ENCODE measurements around the gene FERD3L.

FERD3L gene

DNA sequence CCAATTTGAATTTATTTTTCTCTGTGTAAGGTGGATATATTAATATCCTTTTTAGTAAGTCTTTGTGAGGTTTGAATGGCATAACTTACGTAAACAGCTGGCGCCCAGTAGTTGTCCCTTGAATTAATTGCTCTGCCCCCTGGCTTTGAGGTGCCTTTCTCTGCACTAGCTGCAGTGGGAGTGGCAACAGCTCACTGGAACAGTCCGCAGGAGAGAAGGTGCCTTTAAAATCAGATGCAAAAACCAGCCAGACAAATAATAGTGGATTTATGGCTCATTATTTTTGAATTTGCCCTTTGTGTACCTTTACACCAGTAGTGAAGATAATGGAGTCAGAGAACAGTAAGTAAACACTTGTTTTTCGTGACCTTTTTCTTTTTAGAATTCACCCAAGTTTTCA is 11.8 kb downstream of the FERD3L start:
- no peak for TF ChIP-seq JUND (IDR thresholded peaks at IDR 0.05; ENCODE audit: low read depth)
- no peak for DNase-seq (ENCODE audit: low read depth in 1 of 2, low spot score in 1 of 2)
- in situ Hi-C loops (cut with HindIII; ENCODE audit: low pct_unique_long_range_greater_than_20kb, low sequenced_read_pairs) = no loop called here

DNA sequence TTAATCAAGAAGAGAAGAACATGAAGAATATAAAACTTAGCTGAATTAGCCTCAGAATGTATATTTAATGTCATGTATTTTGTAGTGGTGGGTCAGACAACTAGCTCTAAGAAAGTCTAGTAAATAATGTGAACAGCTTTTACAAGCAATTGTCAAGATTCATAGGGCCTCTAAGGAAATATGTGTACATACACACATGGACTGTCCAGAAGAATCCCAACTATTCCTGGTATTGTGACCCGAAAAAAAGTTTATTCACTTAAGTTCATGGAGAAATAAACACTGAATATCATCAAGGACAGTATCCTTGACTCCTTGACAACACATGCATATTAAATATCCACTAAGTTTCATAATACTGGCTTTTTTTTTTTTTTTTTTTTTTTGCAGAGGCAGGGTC is 16.4 kb downstream of the FERD3L start:
- no peak for TF ChIP-seq JUND (IDR thresholded peaks at IDR 0.05; ENCODE audit: low read depth)
- DNase-seq (ENCODE audit: low read depth in 1 of 2, low spot score in 1 of 2) = no peak
- in situ Hi-C loops (cut with HindIII; ENCODE audit: low pct_unique_long_range_greater_than_20kb, low sequenced_read_pairs) = no loop called here

DNA sequence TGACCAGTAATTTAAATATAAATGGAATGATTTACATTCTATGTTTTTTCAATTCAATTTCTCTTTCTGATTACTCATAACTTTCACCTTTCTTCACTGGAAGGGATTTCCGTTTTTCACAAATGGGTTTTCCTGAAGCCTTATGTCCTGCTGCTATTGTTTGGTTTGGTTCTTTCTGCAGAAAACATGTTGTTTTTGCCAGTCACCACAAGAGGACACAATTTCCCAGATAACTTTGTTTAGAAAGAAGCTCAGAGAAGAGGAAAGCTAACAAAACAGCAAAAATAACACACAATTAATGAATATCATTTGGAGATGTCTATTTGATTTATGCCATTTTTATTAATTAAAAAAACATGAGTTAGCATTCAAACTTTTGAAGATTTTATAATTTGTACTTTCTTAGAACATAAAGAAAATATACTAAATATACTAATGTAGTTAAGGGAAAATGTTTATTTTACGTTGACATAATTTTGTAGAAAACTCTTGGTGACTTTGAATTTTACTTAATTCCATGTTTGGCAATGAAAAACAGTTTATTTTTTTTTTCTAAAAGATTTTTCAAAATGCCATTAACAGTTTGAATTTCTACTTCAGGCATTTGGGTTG is 23.1 kb downstream of the FERD3L start:
- in situ Hi-C loops (cut with HindIII; ENCODE audit: low pct_unique_long_range_greater_than_20kb, low sequenced_read_pairs) = no loop called here
- peak; percentile 71 to 74 for DNase-seq (ENCODE audit: low read depth in 1 of 2, low spot score in 1 of 2)
- TF ChIP-seq JUND (IDR thresholded peaks at IDR 0.05; ENCODE audit: low read depth) = no peak

DNA sequence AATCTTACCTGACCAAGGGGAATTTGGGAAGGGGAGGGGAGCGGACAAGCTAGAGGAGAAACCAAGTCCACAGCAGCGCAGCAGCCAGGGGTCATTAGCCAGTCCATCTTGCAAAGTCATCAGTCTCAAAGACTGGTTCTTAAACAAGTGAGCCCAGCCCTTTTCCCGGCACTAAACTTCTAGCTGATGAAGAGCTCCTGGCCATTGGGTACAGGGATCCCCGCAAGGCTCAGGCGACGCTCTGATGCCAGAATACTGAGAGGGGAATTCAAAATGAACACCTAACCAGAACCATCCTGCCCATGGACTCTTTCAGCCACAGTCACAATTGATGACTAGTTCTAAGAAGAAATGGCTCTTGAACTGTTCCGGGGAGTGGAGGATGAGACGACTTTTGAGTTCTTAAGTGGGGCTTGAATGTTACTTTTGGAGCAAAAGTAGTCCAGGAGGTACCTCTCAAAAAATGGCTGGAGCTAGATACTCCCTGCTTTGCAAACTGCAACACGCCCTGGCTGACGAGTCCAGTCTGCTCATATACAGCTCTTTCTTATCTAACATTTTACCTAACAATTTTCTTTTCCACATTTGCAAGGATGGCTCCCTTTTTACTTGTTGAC is 25.2 kb downstream of the FERD3L start:
- no peak for TF ChIP-seq JUND (IDR thresholded peaks at IDR 0.05; ENCODE audit: low read depth)
- in situ Hi-C loops (cut with HindIII; ENCODE audit: low pct_unique_long_range_greater_than_20kb, low sequenced_read_pairs) = no loop called here
- no peak for DNase-seq (ENCODE audit: low read depth in 1 of 2, low spot score in 1 of 2)

DNA sequence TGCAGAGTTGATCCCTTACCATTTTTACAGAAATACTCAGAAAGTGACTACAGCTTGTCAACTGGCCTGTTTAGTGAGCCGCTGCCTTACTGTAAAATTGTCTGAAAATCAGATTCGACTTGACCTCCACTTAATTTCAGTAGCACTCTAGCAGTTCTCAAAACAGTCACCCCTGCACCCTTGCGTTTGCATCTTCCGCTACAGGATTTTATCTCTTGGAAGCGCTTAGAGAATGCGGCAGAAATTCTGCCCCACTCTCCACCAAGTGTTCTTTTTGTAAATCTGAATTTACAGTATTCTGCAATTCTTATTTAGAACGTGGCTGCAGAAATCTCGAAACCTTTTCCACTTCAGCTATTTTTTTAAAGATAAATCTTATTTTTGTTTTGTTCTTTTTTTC is 25.8 kb downstream of the FERD3L start:
- in situ Hi-C loops (cut with HindIII; ENCODE audit: low pct_unique_long_range_greater_than_20kb, low sequenced_read_pairs) = no loop called here
- no peak for DNase-seq (ENCODE audit: low read depth in 1 of 2, low spot score in 1 of 2)
- no peak for TF ChIP-seq JUND (IDR thresholded peaks at IDR 0.05; ENCODE audit: low read depth)

DNA sequence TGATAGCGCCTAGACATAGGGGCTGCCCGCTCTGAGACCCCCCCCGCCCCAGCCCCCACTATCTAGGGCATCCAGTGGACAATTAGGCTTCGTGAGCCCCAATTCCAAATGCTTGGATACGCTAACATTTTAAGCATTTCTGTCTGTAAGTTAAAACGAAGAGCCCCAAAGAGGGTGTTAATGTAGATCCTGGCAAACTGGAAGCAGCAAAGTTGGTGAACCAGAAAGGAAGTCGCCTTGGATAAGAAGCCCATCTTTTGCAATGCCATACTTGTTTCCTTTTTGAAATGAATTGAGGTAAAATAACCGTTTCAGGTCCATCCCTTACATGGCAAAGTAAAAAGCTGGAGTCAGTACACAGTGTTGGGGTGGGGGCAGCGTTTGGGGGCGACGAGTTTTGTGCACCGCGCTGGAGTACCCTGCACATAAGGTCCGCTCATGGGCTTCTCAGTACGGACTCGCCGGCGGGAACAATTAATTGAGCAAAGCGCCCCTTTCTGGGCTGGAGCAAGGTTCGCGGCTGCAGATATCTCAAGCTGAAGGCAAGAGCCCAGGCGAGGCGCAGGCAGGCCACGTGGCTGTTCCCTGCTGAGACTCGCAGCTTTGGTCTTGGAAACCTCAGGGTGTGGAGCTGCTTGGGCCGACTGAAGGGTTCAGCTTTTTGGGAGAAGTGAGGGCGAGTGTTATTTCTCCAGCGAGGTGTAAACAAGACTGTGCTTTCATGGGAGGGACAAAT is 26.4 kb downstream of the FERD3L start:
- no peak for DNase-seq (ENCODE audit: low read depth in 1 of 2, low spot score in 1 of 2)
- no peak for TF ChIP-seq JUND (IDR thresholded peaks at IDR 0.05; ENCODE audit: low read depth)
- in situ Hi-C loops (cut with HindIII; ENCODE audit: low pct_unique_long_range_greater_than_20kb, low sequenced_read_pairs) = no loop called here

DNA sequence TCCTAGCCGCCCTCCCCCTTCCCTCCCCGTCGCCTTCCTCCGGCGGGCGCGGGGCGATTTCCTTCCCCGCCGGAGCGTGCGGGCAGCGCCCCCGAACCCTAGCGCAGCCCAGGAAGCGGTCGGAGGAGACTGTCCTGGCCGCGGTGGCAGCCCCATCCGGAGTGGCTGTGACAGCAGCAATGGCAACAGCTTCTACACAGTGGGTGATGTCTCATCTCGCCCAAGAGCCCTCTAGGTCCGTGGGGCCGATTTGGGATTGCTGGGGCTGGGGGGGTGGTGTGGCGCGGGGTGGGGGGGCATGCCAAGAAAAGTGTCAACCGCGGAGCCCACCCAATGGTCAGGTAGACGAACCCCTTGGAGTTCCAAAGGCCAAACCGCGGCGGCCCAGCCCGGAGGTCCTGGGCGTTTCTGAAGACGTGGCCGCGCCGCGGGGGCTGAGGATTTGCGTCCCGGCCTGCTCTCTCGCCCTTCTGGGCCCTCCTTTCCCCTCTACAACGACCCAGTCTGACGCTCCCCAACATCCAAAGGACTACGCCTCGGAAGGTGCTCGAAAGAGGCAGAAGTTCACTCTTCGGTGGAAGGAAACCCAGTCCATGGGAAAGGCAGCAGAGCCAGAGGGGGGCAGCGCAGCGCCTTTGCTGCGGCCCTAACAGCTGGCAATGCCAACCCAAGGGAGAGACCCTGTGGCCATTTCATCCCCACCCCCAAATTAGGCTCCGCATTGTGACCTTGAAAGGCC is 27.2 kb downstream of the FERD3L start:
- no peak for DNase-seq (ENCODE audit: low read depth in 1 of 2, low spot score in 1 of 2)
- in situ Hi-C loops (cut with HindIII; ENCODE audit: low pct_unique_long_range_greater_than_20kb, low sequenced_read_pairs) = no loop called here
- no peak for TF ChIP-seq JUND (IDR thresholded peaks at IDR 0.05; ENCODE audit: low read depth)

DNA sequence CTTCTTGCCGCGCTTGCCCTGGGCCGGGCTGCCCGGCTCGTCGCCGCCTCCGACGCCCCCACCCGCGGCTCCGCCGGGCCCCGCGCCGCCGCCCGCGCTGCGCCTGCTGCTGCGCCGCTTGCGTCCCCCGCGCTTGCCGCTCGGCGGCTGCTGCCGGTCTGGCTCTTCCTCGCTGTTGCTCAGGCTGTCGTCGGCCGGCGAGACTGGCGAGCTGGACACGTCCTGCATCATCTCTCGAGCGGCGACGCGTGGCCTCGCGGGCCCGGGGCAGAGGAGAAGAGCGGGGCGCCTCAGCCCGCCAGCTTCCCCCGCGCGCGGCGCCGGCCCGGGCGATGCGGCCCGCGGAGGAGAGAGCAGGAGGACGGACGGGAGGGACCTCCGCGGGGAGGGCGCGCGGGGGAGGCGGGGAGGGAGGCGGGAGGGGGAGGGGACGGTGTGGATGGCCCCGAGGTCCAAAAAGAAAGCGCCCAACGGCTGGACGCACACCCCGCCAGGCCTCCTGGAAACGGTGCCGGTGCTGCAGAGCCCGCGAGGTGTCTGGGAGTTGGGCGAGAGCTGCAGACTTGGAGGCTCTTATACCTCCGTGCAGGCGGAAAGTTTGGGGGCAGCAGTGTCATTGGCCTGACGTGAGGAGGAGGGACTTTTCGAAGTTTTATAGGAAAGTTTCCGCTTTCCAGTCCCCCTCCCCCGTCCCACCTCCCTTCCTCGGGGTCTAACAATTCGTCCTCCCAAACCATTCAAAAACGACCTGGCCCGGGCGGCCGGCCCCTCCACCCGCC is 27.9 kb downstream of the FERD3L start, which contains the start of gene TWIST1:
TSS of gene TWIST1 (minus strand) at position 546 of the 779 bp plus-strand sequence. CDS start at position 231, 315 bp downstream.
- DNase-seq (ENCODE audit: low read depth in 1 of 2, low spot score in 1 of 2) = peak; percentile 35 to 45
- in situ Hi-C loops (cut with HindIII; ENCODE audit: low pct_unique_long_range_greater_than_20kb, low sequenced_read_pairs) = no loop called here
- TF ChIP-seq JUND (IDR thresholded peaks at IDR 0.05; ENCODE audit: low read depth) = no peak

DNA sequence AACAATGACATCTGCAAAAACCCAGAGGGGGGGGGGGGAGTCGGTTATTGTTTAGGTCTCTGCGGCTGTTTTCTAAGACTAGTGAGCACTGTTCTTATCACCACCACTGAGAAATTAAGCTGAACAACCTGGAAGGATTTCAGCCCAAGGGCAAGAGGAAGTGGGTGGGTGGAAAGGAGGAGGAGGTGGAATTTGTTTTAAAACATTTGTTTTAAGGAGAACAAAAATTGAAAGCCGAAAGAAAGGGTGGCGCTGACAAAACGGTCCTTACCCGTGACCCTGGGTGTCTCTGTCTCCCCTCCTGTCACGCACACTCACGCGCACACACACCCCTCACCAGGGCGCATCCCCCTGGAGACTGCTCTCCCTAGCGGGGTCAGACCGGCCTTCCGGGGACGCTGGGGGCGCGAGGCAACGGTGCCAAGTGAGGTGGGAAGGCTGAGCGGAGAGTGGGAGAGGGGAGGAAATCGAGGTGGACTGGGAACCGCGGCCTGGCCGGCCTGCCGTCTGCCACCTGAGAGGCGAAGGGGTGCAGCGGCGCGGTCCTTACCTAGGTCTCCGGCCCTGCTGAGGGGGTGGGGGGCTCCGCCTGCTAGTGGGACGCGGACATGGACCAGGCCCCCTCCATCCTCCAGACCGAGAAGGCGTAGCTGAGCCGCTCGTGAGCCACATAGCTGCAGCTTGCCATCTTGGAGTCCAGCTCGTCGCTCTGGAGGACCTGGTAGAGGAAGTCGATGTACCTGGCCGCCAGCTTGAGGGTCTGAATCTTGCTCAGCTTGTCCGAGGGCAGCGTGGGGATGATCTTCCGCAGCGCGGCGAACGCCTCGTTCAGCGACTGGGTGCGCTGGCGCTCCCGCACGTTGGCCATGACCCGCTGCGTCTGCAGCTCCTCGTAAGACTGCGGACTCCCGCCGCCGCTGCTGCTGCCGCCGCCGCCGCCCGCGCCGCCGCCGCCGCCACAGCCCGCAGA is 28.8 kb downstream of the FERD3L start:
- no peak for TF ChIP-seq JUND (IDR thresholded peaks at IDR 0.05; ENCODE audit: low read depth)
- in situ Hi-C loops (cut with HindIII; ENCODE audit: low pct_unique_long_range_greater_than_20kb, low sequenced_read_pairs) = no loop called here
- peak in 1 of 2 experiments; percentile 51 for DNase-seq (ENCODE audit: low read depth in 1 of 2, low spot score in 1 of 2)

DNA sequence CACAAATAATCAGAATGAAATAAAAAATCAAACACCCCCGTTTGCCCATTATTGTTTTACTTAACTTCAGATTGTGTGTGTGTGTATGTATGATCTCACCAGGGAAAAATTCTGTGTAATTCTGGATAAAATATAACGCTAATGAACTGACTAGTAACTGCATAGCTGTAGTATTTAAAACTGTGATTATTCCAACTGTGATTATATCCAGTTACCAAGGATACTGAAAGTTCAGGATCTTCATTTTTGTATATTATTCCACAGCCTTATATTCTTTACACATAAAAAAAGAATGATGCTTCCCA is 30.7 kb downstream of the FERD3L start:
- DNase-seq (ENCODE audit: low read depth in 1 of 2, low spot score in 1 of 2) = no peak
- in situ Hi-C loops (cut with HindIII; ENCODE audit: low pct_unique_long_range_greater_than_20kb, low sequenced_read_pairs) = no loop called here

DNA sequence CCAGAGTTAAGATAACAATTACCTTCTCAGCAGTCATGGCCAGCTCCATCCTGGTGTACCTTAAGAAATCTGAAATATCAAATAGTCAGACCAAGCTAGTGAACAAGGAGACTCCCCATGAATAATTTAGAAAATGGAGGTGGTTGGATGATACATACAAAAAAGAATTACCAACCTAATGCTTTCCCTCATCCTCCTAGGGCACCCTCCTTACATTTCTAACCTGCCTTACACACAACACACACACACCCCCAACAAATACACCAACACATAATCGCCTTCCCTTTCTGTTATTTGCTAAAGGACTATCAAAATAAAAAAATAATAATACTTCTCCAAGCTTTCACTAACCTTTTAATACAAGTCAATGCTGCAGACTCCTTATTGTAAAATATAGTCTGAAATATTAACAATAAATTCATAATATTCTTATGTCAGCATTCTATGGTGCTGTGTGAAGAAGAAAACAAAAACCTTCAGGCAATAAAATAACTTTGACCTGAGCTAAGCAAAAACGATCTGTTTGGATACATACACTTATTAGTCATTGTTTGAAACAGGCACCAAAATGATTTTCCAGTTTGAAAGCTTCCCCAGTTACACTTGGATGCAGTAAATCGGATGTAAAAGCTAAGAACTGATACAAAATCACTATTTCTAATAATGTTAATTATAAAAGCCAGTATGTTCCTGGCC is 31.2 kb downstream of the FERD3L start:
- no peak for TF ChIP-seq JUND (IDR thresholded peaks at IDR 0.05; ENCODE audit: low read depth)
- in situ Hi-C loops (cut with HindIII; ENCODE audit: low pct_unique_long_range_greater_than_20kb, low sequenced_read_pairs) = no loop called here
- no peak for DNase-seq (ENCODE audit: low read depth in 1 of 2, low spot score in 1 of 2)

More for the DNA sequence above, 30.7 kb downstream of the FERD3L start:
- no peak for TF ChIP-seq JUND (IDR thresholded peaks at IDR 0.05; ENCODE audit: low read depth)

All from T47D (cell line).